ENCODE measurements around the gene ZMAT2.

- no peak for TF ChIP-seq CTCF (conservative IDR thresholded peaks at IDR 0.05)
- no peak for TF ChIP-seq EZH2 (IDR thresholded peaks at IDR 0.05; ENCODE audit: low read depth)
Measured at GRCh38 chr5:140696891-140697492, 3.3 kb upstream of the ZMAT2 start.

Measured in PC-9 (cell line).